LNCaP clone FGC (cell line): ENCODE measurements around the gene ARVCF.

Source experiments
- DNase-seq: peaks from one replicate; pipeline ENCODE4 v3.0.0-alpha.2; 2011; ENCODE audit warnings: low read depth
- H3K4me3 ChIP-seq: 2 replicates; pipeline ENCODE4 v1.5.1; 2011; ENCODE audit warnings: mild to moderate bottlenecking, low read depth, low read length, control low read depth
- CTCF ChIP-seq: IDR thresholded peaks from 2 replicates; pipeline ENCODE4 v1.5.1; 2012; ENCODE audit warnings: mild to moderate bottlenecking; ENCODE audit not compliant: control insufficient read depth, insufficient read depth; ENCODE audit errors: extremely low read depth

Gene ARVCF

GRCh38 chr22:20062043-20062765 is 45.6 kb upstream of the ARVCF start:
- TF ChIP-seq CTCF = no peak
- DNase-seq = no peak
- H3K4me3 ChIP-seq = no peak overlapping the region

- DNase-seq = no peak
- TF ChIP-seq CTCF = no peak
- H3K4me3 ChIP-seq = no peak overlapping the region
Measured at GRCh38 chr22:20061481-20061861, 44.8 kb upstream of the ARVCF start.

DNA sequence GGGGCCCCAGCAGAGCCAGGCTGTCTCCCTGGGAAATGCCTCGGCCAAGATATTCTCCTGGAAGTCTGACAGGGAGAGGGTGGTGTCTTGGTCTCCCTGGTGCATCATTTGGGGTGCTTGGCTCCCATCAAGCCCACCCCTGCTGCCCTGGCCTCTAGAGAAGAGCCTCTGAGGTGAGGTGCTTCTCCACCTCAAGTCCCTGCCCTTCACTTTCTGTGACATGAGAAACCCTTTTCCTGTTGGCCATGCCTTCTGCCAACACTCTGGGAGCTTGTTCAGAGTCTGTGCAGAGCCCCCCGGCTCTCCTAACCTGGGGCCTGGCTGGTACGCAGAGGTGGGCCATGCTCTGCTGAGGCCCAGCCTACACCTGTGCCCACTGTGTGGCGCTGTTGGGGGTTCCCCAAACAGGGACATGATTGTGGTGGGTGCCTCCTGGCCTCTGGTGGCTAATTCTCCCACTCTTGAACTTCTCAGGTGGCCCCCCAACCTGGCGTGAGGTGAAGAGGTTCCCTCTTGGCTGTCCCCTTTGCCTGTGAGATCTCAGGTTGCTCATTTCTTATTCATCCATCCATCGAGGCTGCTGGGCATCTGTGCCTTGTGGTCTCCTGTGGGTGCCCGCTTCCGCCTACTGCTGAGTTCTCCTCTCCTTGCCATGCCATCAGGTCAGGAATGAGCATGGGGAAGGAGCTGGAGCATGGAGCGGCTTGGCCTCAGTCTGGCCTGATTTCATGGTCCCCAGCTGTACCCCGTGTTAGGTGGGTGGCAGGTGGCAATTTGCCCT is 44.3 kb upstream of the ARVCF start:
- TF ChIP-seq CTCF = no peak
- no peak overlapping the region for H3K4me3 ChIP-seq
- no peak for DNase-seq

DNA sequence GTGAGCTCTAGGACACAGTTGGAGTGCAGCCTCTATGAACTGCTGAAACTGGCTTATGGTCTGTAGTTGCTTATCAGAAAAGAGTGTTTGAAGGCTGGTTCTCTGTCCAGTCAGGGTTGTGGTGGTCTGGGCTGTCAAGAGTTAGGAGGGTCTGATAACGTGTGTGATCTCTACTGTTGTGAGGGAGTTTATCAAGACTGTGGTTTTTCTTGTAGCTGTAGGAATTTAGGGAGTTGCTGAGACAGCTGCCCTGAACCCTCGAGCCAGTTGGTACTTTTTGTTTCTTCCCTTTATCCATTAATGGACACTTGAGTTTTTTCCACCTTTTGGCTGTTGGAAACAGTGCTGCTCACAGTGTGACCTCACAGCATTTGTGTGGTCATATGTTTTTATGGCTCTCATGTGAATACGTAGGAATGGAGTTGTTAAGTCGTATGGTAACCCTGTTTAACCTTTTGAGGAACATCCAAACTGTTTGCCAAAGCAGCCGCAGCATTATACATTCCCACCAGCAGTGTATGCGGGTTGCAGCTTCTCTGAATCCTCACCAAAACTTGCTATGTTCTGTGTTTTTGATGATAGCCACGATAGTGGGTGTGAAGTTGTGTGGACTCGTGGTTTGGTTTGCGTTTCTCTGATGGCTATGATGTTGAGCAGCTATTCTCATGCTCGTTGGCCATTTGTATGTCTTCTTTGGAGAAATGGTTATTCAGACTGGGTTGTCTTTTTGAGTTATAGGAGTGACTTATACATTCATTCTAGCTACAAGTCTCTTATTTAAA is 42.6 kb upstream of the ARVCF start:
- no peak for TF ChIP-seq CTCF
- no peak overlapping the region for H3K4me3 ChIP-seq
- DNase-seq = no peak

DNA sequence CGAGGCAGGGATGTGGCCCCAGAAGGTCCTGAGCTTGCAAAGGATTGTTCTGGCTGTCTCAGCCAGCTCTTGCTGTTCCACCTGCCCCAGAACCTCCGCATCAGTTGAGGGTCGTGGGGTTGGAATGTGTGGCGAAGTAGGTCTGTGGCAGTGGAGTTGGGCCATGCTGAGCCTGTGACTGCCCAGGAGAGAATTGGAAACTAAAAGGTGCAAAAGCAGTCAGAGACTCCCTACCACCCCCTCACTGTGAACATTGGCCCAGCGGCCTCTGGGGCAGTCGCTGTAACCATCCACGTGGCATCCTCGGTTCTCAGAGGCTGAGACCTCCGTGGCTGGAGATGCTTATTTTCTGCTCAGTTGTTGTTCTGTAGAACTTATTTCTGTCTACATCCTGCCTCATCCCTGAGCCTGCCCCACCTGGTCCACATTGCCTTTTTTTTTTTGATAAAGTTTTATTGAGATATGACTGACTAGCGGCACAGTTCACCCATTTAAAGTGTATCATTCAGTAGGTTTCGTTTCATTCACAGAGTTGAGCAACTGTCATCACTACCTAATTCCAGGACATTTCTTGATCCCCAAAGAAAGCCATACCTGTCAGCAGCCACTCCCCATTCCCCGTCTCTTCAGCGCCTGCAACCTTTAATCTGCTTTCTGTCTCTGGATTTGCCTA is 41.1 kb upstream of the ARVCF start:
- TF ChIP-seq CTCF = no peak
- no peak overlapping the region for H3K4me3 ChIP-seq
- DNase-seq = no peak

GRCh38 chr22:20056696-20057386 is 40.2 kb upstream of the ARVCF start:
- no peak overlapping the region for H3K4me3 ChIP-seq
- no peak for TF ChIP-seq CTCF
- DNase-seq = no peak
